Natural killer cell (primary cell): Measurements from ENCODE around the gene SLC25A28. TPM values are rescaled to one million over a fixed set of nuclear protein-coding genes. Genes with fewer than 3 reads are reported as not detected.
A peak's percentile ranks its signal among the peaks of the same experiment; 100 is the strongest.

Experiments
- ATAC-seq, 3 donors: fragments of 150-1000 bp in 2 of 3; fragments of 200-7000 bp in 1 of 3; cut with Tn5 transposase; 1 replicate in 1 of 3; 2 replicates in 2 of 3; pipeline ENCODE4 v1.10.0; 2021; ENCODE audit warnings: mild to moderate bottlenecking in 2 of 3, moderate library complexity in 2 of 3
- DNase-seq, 2 donors: peaks; one replicate each; pipeline versions ENCODE4 v3.0.0 to v3.0.0-alpha.2; 2013 to 2021; ENCODE audit warnings: mixed read lengths in 1 of 2
- H3K27ac ChIP-seq: one replicate; pipeline ENCODE4 v1.5.1; 2013; ENCODE audit warnings: mild to moderate bottlenecking, low read length
- H3K27me3 ChIP-seq: one replicate; pipeline ENCODE4 v1.6.1; 2013; ENCODE audit warnings: low read length; ENCODE audit not compliant: control insufficient read depth, insufficient read depth
- H3K36me3 ChIP-seq: one replicate; pipeline ENCODE4 v1.6.1; 2013; ENCODE audit warnings: low read length; ENCODE audit not compliant: control insufficient read depth, insufficient read depth
- H3K4me1 ChIP-seq: one replicate; pipeline ENCODE4 v1.6.1; 2013; ENCODE audit warnings: low read length; ENCODE audit not compliant: control insufficient read depth, insufficient read depth
- H3K4me3 ChIP-seq: one replicate; pipeline ENCODE4 v1.5.1; 2013; ENCODE audit warnings: low read length
- H3K9me3 ChIP-seq: one replicate; pipeline ENCODE4 v1.6.1; 2013; ENCODE audit warnings: low read length; ENCODE audit not compliant: control insufficient read depth, insufficient read depth
- H3K27ac Mint-ChIP-seq, 2 donors: one replicate each; pipeline ENCODE4 v1.8.0; 2022; ENCODE audit warnings: mild to moderate bottlenecking in 2 of 2, mixed read lengths in 2 of 2, moderate library complexity in 1 of 2
- H3K27me3 Mint-ChIP-seq, 2 donors: one replicate each; pipeline ENCODE4 v1.8.0; 2022; ENCODE audit warnings: low read depth in 2 of 2, mixed read lengths in 2 of 2
- H3K36me3 Mint-ChIP-seq: one replicate; pipeline ENCODE4 v1.8.0; 2022; ENCODE audit warnings: mixed read lengths
- H3K4me1 Mint-ChIP-seq, 2 donors: one replicate each; pipeline ENCODE4 v1.8.0; 2022; ENCODE audit warnings: mixed read lengths in 2 of 2
- H3K4me3 Mint-ChIP-seq: one replicate; pipeline ENCODE4 v1.8.0; 2022; ENCODE audit warnings: mild to moderate bottlenecking, moderate library complexity, mixed read lengths
- H3K9me3 Mint-ChIP-seq, 2 donors: one replicate each; pipeline ENCODE4 v1.8.0; 2022; ENCODE audit warnings: mixed read lengths in 2 of 2
- WGBS: methylation state at CpG from one replicate; pipeline ENCODE4 v1.1.7; 2013; ENCODE audit warnings: missing lambda C conversion rate; ENCODE audit not compliant: insufficient coverage; 5-methylcytosine and 5-hydroxymethylcytosine counted together
- intact Hi-C: fragments of 100-400 bp; cut with micrococcal nuclease; formaldehyde crosslinking; loops from one replicate; pipeline ENCODE4 v1.14.2; 2022
- total RNA-seq, 4 donors: library from RNA; stranded (reverse); fragments of 120-200 nt in 1 of 4; gene quantifications; one replicate each; pipeline versions ENCODE4 v1.2.3 to v1.2.4, GENCODE V29; 2013 to 2022
- TF ChIP-seq, protein P1 (sequence below): fragments of 200-600 bp; IDR thresholded peaks from one replicate; pipeline ENCODE4 v1.8.0; 2022; ENCODE audit warnings: antibody characterized with exemption

Gene SLC25A28
- total RNA-seq, 3 donors from 2014 or later (not counting 1 experiment from before 2014, with no cell fraction given) = 73.0 to 83.6 (median 75.3) TPM

DNA sequence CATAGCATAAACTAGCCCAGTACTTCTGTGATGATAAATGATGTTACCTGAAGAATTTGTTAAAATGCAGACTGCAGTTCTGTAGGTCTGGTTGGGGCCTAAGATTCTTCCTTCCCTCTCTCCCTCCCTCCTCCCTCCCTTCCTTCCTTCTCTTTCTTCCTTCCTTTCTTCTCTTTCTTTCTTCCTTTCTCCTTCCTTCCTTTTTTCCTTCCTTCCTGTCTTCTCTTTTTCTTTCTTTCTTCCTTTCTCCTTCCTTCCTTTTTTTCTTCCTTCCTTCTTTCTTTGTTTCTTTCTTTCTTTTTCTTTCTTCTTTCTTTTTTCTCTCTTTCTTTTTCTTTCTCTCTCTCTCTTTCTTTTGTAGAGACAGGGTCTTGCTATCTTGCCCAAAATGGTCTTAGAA is 3.7 kb upstream of the SLC25A28 start:
- TF ChIP-seq, protein P1, sequence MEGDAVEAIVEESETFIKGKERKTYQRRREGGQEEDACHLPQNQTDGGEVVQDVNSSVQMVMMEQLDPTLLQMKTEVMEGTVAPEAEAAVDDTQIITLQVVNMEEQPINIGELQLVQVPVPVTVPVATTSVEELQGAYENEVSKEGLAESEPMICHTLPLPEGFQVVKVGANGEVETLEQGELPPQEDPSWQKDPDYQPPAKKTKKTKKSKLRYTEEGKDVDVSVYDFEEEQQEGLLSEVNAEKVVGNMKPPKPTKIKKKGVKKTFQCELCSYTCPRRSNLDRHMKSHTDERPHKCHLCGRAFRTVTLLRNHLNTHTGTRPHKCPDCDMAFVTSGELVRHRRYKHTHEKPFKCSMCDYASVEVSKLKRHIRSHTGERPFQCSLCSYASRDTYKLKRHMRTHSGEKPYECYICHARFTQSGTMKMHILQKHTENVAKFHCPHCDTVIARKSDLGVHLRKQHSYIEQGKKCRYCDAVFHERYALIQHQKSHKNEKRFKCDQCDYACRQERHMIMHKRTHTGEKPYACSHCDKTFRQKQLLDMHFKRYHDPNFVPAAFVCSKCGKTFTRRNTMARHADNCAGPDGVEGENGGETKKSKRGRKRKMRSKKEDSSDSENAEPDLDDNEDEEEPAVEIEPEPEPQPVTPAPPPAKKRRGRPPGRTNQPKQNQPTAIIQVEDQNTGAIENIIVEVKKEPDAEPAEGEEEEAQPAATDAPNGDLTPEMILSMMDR = no peak
- Mint-ChIP-seq H3K4me1 (peaks cover 14 to 23% of the 10 kb centered on the region in 2 donors), H3K27ac (peak overlapping the region in 1 of 2 donors; percentile 30), H3K9me3 (no peaks in the 10 kb centered on the region), H3K27me3 (peaks cover 3 to 15% of the 10 kb centered on the region in 2 donors), H3K36me3 (no peaks in the 10 kb centered on the region), H3K4me3 (peak overlapping the region; percentile 22)
- Histone ChIP-seq H3K27ac (no peak overlapping the region), H3K4me1 (peaks cover 16% of the 10 kb centered on the region), H3K9me3 (no peaks in the 10 kb centered on the region), H3K27me3 (no peaks in the 10 kb centered on the region), H3K4me3 (no peak overlapping the region), H3K36me3 (no peaks in the 10 kb centered on the region)
- ATAC-seq (no peak), DNase-seq (no peak)
- intact Hi-C loops = no loop called here

DNA sequence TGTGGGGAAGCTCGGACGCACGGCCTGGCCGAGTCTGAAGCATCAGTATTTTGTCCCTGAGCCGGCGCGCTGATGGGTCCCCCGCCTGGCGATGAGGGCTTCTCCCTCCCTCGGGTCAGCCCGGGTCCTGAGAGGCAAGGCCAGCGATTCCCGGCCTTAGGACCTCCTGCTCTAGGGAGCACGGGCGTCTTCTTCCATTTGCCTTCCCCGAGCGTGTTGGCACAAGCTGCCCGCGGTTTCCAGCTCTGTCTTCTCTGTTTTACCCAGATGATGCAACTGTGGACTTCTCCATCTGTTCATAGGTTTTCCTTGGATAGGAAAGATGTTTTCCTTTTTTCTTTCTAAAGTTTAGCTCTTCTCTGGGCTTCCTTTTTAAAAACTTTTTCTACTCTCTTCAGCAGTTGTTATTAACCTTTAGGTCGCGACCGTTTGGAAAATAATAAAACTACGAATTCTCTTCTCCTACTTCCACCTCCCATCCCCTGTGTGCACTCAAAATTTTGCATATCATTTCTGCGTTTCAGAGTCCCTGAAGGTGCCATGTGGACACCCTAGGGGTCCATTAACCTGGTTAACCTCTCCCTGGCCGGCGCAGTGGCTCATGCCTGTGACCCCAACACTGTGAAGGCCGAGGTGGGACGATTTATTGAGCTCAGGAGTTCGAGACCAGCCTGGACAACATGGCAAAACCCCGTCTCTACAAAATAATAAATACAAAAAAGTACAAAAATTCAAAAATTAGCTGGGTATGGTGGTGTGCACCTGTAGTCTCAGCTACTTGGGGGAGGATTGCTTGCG is 1.4 kb upstream of the SLC25A28 start:
- no peaks in the 10 kb centered on the region for H3K36me3 ChIP-seq
- Mint-ChIP-seq H3K9me3 (no peaks in the 10 kb centered on the region), H3K36me3 (no peaks in the 10 kb centered on the region), H3K4me1 (peaks cover 34 to 37% of the 10 kb centered on the region in 2 donors), H3K4me3 (peak overlapping the region; percentile 94), H3K27ac (peak overlapping the region; percentile 87 to 91), H3K27me3 (peaks cover 3 to 15% of the 10 kb centered on the region in 2 donors)
- intact Hi-C loops = no loop called here
- DNase-seq (peak in 1 of 2 donors; percentile 11), ATAC-seq (no peak)
- peak overlapping the region; percentile 52 for H3K4me3 ChIP-seq
- H3K27ac ChIP-seq = peak overlapping the region; percentile 89
- TF ChIP-seq, protein P1 = no peak
- H3K27me3 ChIP-seq = no peaks in the 10 kb centered on the region
- H3K9me3 ChIP-seq = no peaks in the 10 kb centered on the region
- WGBS = 18% methylated on average over 30 of the region's 31 CpGs
- peaks cover 16% of the 10 kb centered on the region for H3K4me1 ChIP-seq

DNA sequence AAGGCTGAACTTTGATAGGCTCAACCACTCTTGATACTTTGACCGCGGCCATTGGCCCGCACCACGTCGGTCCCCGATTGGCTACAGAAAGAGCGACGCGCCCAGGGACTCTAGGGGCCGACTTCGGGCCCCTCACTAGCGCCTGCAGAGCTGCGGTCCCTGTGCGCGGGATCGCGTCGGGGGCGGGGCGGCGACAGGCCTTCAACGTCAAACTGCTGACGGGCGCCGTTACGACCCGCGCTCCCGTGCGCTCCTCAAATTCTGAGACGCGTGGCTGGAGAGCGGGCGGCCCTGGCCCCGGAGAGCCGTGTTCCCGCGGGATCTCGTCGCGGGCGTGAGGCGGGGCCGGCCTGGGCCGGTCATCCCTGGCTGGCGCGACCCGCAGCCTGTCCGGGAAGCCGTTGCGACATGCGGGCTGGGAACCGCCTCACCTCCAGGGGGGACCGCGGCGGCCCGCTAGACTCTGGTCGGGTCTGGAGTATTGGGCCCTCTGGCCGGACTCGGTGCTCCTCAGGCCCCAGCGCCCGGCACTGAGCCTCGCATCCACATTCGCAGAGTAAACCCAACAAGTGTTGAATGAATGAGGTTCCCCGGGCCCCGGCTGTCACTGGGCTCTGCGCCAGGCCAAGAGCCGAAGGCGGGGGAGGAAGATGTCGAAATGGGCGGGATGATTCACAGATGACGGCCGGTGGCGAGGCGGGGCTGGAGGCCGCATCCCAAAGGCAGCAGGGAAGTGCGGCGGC is 643 bp upstream of the SLC25A28 start:
- peaks cover 16% of the 10 kb centered on the region for H3K4me1 ChIP-seq
- H3K4me3 ChIP-seq = peak overlapping the region; percentile 52
- no peaks in the 10 kb centered on the region for H3K9me3 Mint-ChIP-seq
- H3K36me3 ChIP-seq = no peaks in the 10 kb centered on the region
- no peaks in the 10 kb centered on the region for H3K36me3 Mint-ChIP-seq
- H3K27ac Mint-ChIP-seq = peak overlapping the region; percentile 87 to 91
- no peaks in the 10 kb centered on the region for H3K27me3 ChIP-seq
- TF ChIP-seq, protein P1 = no peak
- H3K27ac ChIP-seq = peak overlapping the region; percentile 89
- DNase-seq (peak; percentile 87 to 98), ATAC-seq (peak; percentile 82 to 93 (median 84))
- H3K4me3 Mint-ChIP-seq = peak overlapping the region; percentile 94
- peaks cover 0 to 7% of the 10 kb centered on the region in 2 donors for H3K27me3 Mint-ChIP-seq
- intact Hi-C loops = loop anchor here (1.0 kb wide), 3 partner anchors 38 to 191 kb away; partner anchors contain the start of genes COX15, CUTC, ENTPD7 and GOT1
- peaks cover 36 to 39% of the 10 kb centered on the region in 2 donors for H3K4me1 Mint-ChIP-seq
- under 1% methylated on average over 78 of the region's 78 CpGs for WGBS
- H3K9me3 ChIP-seq = no peaks in the 10 kb centered on the region
